ENCODE measurements around the gene ASB8.

- TF ChIP-seq MXI1 (IDR thresholded peaks at IDR 0.05; ENCODE audit: borderline replicate concordance, low read depth, low read length) (no peak), MAFK (IDR thresholded peaks at IDR 0.05; ENCODE audit: low read depth, low read length) (no peak), CEBPB (IDR thresholded peaks at IDR 0.05; ENCODE audit: low read depth, low read length) (no peak), POLR2A (IDR thresholded peaks at IDR 0.05; ENCODE audit: low read depth, low read length) (no peak), CHD1 (IDR thresholded peaks at IDR 0.05; ENCODE audit: low read depth, low read length) (no peak), RFX5 (IDR thresholded peaks at IDR 0.05; ENCODE audit: low read depth, low read length) (no peak)
- TF ChIP-seq, protein P1, sequence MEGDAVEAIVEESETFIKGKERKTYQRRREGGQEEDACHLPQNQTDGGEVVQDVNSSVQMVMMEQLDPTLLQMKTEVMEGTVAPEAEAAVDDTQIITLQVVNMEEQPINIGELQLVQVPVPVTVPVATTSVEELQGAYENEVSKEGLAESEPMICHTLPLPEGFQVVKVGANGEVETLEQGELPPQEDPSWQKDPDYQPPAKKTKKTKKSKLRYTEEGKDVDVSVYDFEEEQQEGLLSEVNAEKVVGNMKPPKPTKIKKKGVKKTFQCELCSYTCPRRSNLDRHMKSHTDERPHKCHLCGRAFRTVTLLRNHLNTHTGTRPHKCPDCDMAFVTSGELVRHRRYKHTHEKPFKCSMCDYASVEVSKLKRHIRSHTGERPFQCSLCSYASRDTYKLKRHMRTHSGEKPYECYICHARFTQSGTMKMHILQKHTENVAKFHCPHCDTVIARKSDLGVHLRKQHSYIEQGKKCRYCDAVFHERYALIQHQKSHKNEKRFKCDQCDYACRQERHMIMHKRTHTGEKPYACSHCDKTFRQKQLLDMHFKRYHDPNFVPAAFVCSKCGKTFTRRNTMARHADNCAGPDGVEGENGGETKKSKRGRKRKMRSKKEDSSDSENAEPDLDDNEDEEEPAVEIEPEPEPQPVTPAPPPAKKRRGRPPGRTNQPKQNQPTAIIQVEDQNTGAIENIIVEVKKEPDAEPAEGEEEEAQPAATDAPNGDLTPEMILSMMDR (conservative IDR thresholded peaks at IDR 0.05; ENCODE audit: low read depth, low read length) = no peak
- TF ChIP-seq, protein P2, sequence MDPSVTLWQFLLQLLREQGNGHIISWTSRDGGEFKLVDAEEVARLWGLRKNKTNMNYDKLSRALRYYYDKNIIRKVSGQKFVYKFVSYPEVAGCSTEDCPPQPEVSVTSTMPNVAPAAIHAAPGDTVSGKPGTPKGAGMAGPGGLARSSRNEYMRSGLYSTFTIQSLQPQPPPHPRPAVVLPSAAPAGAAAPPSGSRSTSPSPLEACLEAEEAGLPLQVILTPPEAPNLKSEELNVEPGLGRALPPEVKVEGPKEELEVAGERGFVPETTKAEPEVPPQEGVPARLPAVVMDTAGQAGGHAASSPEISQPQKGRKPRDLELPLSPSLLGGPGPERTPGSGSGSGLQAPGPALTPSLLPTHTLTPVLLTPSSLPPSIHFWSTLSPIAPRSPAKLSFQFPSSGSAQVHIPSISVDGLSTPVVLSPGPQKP (IDR thresholded peaks at IDR 0.05; ENCODE audit: borderline replicate concordance, low read depth, low read length) = no peak
Measured at GRCh38 chr12:48203192-48203591, 45.9 kb upstream of the ASB8 start, which contains the start of gene OR10AD1.

All from IMR-90 (cell line).